AG10803 (cell line): Measurements from ENCODE around the gene ADAMTS9.

Source experiments
- DNase-seq: peaks from one replicate; pipeline ENCODE4 v3.0.0; 2010; ENCODE audit warnings: low read depth
- H3K4me3 ChIP-seq: 2 replicates; pipeline ENCODE4 v1.5.1; 2011; ENCODE audit warnings: mild to moderate bottlenecking, low read length, control low read depth
- TF ChIP-seq, protein P1 (sequence below): conservative IDR thresholded peaks from 2 replicates; pipeline ENCODE4 v1.5.1; 2011; ENCODE audit warnings: mild to moderate bottlenecking, low read length, control low read depth, inconsistent platforms

ADAMTS9 gene

DNA sequence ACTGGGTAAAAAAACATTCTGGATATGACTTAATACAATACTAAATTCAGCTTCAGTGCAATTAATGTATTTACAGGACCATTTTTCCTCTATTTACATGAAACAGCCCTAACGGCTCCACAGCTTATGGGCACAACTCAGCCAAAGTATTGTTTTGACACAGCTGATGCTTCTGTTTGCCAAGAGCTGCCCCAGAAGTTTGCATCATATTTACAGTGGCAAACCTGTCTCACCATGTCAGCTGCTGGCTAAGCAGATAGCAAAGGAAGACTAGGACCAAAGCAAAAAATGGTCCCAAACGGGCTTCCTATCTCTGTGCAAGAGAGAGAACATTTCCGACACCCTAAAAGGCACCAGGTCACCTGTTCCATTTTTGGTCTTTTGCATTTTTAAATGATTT, 94.5 kb downstream of the ADAMTS9 start:
- TF ChIP-seq, protein P1, sequence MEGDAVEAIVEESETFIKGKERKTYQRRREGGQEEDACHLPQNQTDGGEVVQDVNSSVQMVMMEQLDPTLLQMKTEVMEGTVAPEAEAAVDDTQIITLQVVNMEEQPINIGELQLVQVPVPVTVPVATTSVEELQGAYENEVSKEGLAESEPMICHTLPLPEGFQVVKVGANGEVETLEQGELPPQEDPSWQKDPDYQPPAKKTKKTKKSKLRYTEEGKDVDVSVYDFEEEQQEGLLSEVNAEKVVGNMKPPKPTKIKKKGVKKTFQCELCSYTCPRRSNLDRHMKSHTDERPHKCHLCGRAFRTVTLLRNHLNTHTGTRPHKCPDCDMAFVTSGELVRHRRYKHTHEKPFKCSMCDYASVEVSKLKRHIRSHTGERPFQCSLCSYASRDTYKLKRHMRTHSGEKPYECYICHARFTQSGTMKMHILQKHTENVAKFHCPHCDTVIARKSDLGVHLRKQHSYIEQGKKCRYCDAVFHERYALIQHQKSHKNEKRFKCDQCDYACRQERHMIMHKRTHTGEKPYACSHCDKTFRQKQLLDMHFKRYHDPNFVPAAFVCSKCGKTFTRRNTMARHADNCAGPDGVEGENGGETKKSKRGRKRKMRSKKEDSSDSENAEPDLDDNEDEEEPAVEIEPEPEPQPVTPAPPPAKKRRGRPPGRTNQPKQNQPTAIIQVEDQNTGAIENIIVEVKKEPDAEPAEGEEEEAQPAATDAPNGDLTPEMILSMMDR, result no peak
- no peak for DNase-seq
- H3K4me3 ChIP-seq, result no peak overlapping the region

DNA sequence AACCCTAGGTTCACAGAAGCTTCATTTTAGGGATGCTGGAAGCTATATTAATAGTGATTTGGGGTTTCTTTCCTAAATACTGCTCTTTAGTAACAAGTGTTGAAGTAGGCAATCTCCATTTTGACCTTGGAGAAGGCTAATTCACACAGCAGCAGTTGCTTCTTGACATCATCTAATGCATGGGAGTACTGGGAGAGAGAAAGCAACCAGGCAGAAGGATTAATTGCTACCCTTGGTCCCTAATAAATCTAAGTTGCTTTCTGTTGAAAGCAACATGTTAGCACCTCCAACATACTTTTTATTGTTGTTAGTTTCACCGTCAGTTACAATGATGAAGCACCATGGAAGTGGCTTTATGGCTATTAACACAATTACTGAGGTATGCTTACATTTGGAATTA, 96.2 kb downstream of the ADAMTS9 start:
- no peak overlapping the region for H3K4me3 ChIP-seq
- no peak for DNase-seq
- TF ChIP-seq, protein P1, result no peak

DNA sequence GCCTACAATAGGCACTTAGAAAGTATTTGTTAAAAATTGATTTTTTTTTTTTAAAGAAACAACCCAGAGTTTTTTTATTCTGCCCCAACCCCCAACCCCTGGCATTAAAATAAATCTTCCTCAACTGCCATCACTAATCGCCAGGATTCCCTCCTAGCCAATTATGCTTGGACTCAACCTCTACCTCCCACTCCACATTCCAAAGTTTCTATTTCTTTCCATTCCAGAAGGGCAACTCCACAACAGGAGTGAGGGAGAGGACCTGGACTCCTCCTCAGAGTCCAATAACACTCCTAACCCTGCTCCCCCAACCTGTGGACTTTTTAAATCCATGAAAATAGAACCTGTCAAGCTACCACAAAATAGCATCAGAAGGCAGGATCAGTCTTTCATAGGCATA, 99.4 kb downstream of the ADAMTS9 start:
- H3K4me3 ChIP-seq, result no peak overlapping the region
- TF ChIP-seq, protein P1, result no peak
- DNase-seq, result no peak

DNA sequence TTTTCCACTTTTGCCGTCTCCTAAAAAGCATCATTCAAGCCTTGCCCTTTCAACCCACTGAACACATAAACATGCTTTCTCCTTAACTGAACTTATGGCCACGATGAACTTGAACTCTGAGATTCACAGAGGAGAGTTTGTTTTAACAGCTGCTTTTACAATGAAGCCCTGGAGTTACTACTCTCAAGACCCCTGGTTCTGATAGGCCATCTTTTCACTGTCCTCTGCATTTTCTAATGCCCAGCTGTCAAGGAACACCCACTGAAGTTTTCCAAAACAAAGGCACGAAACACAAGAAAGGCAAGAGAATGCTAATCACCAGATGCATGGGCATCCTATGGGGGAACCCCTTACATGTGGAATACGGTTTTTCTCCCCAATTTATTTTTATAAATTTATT, 100.8 kb downstream of the ADAMTS9 start:
- no peak overlapping the region for H3K4me3 ChIP-seq
- no peak for DNase-seq
- TF ChIP-seq, protein P1, result no peak

DNA sequence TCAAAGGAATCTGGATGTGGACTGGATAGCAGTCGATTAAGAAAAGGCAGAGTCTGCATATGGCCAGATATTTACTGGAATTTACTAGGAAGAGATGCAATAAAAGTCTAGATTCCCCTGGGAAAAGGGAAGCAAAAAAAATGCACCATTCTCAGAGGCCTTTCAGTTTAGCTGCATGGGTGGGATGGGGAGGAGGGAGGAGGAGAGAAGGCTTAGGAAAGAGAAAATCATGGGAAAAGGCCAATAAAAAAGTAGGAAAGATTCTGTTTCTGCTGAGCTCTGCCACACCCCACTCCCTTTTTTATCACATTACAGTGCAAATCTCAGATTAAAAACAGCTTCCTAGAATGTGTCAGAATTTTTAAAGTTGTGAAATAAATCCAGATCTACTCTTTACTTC, 103.6 kb downstream of the ADAMTS9 start:
- TF ChIP-seq, protein P1, result no peak
- peak; percentile 21 for DNase-seq
- no peak overlapping the region for H3K4me3 ChIP-seq

DNA sequence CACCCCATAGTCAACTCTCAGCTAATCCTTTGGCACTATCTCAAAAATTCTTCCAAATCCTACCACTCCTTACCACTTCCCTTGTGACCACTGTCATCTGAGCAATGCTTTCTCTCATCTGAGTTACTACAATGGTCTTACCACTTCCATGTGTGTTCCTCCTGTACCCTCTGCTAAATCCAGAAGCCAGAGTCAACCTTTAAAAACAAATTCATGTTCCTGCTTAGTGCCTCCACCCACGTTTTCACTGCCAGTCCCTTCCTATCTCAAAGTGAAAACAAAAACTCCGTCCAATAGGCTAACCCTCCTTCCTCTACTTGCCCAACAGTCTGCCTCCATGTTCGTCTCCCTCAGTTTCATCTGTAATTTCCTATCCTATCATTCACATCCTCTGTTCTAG, 109.0 kb downstream of the ADAMTS9 start:
- no peak overlapping the region for H3K4me3 ChIP-seq
- no peak for DNase-seq
- TF ChIP-seq, protein P1, result no peak

DNA sequence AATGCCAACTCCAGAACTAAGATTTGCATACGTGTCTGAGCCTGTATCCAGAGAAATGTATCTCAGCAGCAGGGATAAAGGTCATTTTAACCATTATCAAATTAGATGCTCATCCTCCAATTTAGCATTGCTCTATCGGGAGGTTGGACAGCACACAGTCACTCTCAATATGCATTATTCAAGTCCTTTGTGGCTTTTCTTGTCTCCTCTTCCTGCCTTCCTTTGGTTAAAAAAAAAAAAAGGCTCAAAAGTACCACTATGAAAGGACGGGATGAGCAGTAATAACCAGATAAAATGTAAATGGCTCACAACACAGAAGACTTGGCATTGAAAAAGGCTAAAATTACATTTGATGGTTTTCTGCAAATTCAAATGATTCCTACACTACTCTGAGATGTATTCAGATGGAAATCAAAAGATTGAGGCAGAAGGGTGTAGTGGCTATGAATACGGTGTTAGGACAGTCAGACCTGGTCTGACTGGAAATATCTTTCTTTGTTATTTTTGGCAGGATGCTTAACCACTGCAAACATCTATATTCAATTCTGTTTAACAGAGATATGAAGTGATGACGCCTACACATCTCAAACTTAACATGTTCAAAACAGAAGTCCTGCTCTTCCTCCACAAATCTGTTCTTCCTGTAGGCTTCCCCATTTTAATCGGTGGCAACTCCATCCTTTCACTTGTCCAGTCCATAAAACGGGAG, 109.6 kb downstream of the ADAMTS9 start:
- TF ChIP-seq, protein P1, result no peak
- no peak overlapping the region for H3K4me3 ChIP-seq

More for the DNA sequence above, 109.6 kb downstream of the ADAMTS9 start:
- DNase-seq, result no peak
